Sciatic nerve (tissue), 2 donors: ENCODE measurements around the gene DIP2B. TPM values are rescaled to one million over a fixed set of nuclear protein-coding genes. Genes with fewer than 3 reads are reported as not detected.

Source experiments
- ATAC-seq: fragments of 200-7000 bp; cut with Tn5 transposase; one replicate; pipeline ENCODE4 v1.9.1; 2020; ENCODE audit warnings: mild to moderate bottlenecking, moderate library complexity
- DNase-seq: peaks from one replicate; pipeline ENCODE4 v3.0.0-alpha.2; 2020; ENCODE audit warnings: low spot score
- intact Hi-C: fragments of 100-400 bp; cut with DNase I; formaldehyde crosslinking; loops from one replicate; pipeline ENCODE4 v1.14.2; 2022
- total RNA-seq: library from RNA; stranded (reverse); fragmentation: NEBNext Ultra II Directional; extraction: Animal tissue kit (Norgen Biotek cat#: 25700); gene quantifications from one replicate; pipeline ENCODE4 v1.2.1, GENCODE V29; 2021
- donor health status: DM: no; HTN: no; CAD: no.
- donor health status: DM: no; HTN: no; CAD: no.

The DIP2B gene
- total RNA-seq, 1 donor from 2014 or later, result 47.4 TPM

DNA sequence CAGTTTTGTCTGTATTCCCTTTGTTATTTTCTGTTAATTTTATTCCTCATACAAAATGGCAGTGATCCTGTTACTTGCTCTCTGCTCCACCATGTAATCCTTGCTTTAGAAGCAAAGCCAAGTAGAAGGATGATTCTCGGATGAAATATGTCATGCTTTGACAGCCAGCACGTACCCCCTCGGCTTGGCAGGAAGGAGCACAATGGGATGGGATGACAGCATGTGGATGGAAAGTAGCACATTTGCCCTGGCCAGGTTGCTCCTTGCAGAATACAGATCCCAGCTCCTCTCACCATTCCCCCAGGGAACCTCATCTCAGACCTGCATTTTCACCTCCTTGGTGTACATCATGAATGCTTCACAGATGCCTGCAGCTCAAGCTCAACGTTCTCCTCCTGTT lies 224.1 kb downstream of the DIP2B start:
- ATAC-seq, result no peak
- intact Hi-C loops, result no loop called here
- DNase-seq, result no peak

DNA sequence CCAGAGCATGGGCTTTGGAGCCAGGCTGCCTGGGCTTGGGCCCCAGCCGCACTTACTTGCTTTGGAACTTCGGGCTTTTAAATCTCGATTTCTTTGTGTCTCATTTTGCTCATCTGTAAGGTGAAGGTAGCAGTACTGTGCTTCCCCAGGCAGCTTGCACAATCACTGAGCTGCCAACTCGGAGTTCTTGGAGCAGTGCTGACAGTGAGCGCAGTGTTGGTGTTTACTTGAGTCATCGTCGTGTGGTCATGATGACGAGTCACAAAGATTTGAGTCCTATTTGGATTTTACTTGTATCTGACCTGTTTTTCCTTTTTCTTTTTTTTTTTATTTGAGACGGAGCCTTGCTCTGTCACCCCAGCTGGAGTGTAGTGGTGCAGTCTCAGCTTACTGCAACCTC lies 227.8 kb downstream of the DIP2B start:
- no peak for DNase-seq
- no peak for ATAC-seq
- intact Hi-C loops, result no loop called here

DNA sequence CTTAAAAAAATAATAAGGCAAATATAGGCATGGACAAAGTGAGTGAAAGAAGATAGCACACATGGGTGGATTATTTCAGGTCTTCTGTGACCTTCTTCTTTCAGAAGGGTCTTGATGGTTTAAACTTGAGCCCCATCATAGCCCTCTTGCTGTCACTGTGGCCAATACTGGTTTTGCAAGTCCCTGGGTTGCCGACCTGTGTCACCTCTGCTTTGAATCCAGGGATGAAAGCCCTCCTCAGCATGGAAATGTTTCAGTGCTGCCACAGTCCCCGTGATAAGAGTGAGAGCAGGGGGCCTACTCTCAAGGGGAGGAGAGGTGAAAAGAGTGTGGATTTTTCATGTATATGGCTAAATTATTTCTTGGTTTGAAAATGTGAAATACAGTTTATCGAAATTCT lies 228.9 kb downstream of the DIP2B start:
- ATAC-seq, result no peak
- intact Hi-C loops, result no loop called here
- no peak for DNase-seq

DNA sequence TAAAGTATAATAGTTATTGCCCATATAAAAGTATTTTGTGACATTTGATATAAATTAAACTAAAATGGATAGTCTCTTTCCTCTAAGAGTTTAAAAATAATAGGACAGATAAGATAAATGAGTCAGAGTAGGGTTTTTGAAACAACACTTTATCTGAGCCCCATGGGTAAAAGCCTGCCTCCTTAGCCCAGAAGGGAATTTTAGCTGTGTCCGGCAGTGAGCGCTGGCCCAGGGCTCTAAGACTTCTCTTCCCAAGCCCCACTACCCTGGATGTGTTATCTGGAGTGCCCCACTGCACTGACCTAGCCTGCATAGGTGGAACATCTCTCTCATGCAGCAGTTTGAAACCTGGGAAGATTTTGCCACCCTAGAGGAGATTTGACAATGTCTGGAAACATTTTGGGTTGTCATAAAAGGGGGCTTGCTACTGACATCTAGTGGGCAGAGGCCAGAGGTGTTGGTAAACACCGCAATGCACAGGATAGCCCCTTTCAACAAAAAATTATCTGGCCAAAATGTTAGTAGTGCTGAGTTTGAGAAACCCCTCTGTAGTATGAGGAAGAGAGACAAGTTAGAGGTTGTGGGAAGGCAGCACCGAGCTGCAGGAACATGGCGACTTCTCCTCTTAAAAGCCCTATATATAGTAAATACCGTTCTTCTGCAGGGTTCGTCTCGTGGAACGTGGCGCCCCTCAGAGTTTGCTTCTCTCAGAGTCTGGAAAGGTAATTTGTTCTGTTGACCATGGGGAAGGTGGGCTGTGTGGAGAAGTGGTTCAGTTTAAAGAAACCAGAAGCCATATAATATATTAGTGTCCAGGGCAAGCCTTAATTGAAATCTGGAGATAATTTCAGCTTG lies 229.9 kb downstream of the DIP2B start:
- DNase-seq (no peak), ATAC-seq (no peak)
- intact Hi-C loops, result loop anchor here (5.0 kb wide), 1 partner anchor 232 kb away; the partner anchor contains the start of gene DIP2B

DNA sequence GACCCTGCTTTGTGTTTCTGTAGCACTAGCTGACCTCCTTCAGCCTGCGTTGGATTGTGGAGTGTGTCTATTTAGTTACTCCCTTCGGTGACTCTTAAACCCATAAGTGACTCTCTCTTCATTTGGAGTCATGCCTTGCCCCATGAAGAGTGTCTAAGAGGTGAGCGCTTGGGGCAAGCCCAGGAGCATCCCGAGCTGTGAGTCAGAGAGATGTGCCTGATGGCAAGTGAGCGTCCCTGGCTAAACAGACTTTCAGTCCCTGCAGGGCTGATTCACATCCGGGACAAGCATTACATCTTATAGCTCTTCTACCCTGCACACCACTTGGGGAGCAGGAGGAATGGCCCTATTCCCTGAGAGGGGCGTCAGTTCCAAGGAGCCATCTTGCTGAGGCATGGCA lies 234.8 kb downstream of the DIP2B start:
- ATAC-seq (no peak), DNase-seq (no peak)
- intact Hi-C loops, result loop anchor here (5.0 kb wide), 1 partner anchor 237 kb away; the partner anchor contains the start of gene DIP2B

DNA sequence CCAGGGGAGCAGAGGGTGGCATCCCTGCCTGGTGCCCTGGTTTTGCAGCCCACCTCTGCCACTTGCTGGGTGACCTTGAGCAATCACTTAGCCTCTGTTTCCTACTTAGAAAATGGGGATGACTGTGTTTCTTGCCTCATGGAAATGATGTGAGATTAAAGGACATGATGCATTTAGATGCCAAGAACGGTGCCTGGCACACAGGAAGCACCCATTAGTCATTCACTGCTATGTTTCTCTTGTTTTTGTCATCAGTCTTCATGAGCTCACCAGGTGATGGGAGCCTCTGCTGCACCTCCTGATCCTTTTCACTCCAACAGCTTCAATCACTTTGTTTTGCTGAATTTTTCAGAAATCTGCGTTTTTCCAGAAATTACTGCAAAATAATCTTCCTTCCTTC lies 235.5 kb downstream of the DIP2B start:
- no peak for ATAC-seq
- intact Hi-C loops, result no loop called here
- no peak for DNase-seq

DNA sequence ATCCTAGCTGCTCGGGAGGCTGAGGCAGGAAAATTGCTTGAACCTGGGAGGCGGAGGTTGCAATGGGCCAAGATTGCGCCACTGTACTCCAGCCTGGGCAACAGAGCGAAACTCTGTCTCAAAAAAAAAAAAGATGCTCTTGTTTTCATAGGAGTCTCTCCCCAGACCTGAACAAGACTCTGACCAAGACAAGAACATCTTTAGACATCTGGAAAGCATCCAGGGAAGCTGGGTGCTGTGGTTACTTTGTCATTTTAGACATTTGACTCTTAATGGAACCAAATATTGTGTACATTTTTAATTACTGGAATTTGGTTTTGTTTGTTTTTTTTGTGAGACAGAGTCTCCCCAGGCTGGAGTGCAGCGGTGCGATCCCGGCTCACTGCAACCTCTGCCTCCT lies 238.0 kb downstream of the DIP2B start:
- ATAC-seq, result no peak
- intact Hi-C loops, result no loop called here

DNA sequence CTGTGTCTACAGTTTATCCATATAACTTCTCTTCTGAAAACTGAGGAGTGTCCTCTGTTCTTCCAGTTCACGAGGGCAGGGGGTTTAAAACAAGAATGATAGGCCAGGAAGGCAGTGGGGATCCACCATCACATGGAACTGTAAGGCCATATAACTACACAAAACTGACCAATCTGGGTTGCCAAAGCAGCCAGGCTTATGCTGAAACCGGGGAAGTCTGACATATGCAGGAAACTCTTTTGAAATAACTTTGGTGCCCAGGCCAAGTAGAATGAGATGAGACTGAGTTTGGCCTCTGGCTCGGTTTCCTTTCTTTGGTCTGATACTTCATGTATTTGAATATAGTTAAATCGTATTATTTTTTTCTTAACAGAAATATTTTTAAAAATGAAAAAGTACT lies 241.1 kb downstream of the DIP2B start:
- DNase-seq, result no peak
- ATAC-seq, result no peak
- intact Hi-C loops, result no loop called here

More for the DNA sequence above, 238.0 kb downstream of the DIP2B start:
- DNase-seq, result no peak

DNA sequence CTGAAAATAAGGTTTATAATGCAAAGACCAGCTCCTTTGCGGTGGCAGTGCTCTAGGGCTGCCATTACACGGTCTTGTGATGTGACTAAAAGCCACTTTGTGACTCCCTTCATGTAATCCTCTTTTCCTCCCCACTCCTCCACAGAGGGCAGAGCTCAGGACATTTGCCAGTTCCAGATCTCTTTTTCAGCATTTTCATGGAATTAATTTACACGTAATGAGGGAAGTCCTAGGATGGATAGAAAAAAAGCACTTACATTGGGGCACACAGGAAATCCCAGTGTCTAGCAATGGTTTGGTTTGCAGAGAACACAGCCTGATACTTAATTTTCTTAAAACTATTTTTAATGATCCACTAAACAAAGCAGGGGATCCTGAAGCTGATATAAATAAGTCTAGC lies 241.6 kb downstream of the DIP2B start:
- intact Hi-C loops, result no loop called here
- DNase-seq, result no peak

DNA sequence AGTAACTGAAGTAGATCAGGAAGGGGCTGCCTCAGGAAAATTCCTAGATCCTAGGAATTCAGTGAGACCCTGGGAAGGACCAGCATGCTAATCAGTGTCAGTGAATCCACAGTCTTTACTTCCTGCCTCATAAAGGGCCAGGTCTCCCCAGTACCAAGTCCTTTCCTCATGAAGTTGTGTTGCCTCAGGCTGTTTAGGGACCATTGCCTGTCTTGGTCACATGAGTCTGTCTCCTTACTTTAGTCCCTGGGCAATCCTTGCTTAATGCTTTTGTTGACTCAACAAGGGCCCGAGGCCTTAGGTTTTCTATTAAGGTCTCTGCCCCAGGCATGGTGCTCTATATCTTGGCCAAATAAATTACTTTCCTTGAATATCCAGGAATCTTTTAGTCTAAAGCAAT lies 243.0 kb downstream of the DIP2B start:
- intact Hi-C loops, result no loop called here
- no peak for ATAC-seq
- DNase-seq, result no peak

More for the DNA sequence above, 241.6 kb downstream of the DIP2B start:
- no peak for ATAC-seq

DNA sequence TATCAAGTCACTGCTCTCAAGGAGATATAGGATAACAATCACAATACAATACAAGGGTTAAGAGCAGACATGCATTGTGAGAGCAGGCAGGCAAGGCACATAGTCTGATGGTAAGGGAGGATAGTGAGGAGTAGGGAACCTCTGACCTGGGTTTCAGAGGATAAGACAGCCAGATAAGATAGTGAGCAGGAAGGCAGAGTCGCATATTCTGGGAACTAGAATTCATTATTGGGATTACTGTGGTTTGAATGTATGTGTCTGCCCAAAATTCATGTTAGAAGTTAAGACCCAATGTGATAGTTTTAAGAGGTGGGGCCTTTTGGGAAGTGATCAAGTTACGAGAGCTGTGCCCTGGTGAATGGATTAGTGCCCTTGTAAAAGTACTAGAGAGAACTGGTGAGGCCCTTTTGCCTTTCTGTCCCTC lies 244.7 kb downstream of the DIP2B start:
- ATAC-seq (no peak), DNase-seq (no peak)
- intact Hi-C loops, result no loop called here

DNA sequence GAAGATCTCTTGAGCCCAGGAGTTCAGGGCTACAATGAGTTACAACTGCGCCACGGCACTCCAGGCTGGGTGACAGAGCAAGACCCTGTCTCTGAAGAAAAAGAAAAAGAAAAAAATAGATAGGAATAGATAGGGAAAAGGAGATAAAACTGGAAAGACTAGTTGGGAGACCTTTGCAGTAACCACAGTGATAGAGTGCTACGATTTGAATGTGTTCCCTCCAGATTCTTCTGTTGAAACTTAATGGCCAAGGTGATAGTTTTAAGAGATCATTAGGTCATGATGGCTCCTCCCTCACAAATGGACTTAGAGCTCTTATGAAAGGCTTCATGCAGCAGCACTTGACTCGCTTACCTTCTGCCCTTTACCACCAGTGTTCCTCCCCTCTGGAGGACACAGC lies 245.6 kb downstream of the DIP2B start:
- no peak for ATAC-seq
- no peak for DNase-seq
- intact Hi-C loops, result no loop called here

DNA sequence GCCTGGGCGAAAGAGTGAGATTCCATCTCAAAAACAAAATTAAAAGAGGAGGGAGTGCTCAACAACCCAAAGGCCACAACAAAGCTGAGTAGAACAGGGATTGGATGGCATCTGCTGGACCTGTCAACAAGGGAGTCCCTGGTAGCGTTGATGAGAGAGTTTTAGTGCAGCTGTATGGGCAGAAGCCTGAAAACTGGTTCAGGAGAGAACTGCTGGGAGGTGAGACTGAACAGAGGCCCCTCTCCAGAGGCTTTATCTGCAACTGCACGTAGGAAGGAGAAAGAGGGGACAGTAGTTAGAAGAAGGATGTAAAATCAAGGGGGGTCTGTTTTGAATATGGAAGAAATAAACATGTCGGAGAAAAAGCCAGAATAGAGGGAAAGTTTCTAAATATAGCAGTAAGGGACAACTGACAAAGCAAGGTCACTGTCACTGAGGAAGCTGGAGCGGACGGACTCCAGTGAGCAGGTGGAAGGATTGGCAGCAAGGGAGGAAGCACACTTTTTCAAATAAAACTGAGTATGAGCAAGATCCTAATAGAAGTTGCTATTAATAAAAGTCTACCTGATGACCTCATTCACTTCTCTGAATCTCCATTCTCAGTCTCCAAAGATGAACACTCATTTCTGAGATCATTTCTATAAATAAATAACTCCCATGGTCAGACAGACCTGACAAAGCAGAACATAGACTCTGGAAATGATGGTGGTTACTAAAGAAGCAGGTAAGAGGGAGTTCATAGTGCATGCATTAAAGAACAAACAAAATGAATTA lies 247.3 kb downstream of the DIP2B start:
- intact Hi-C loops, result no loop called here
- no peak for ATAC-seq
- no peak for DNase-seq

DNA sequence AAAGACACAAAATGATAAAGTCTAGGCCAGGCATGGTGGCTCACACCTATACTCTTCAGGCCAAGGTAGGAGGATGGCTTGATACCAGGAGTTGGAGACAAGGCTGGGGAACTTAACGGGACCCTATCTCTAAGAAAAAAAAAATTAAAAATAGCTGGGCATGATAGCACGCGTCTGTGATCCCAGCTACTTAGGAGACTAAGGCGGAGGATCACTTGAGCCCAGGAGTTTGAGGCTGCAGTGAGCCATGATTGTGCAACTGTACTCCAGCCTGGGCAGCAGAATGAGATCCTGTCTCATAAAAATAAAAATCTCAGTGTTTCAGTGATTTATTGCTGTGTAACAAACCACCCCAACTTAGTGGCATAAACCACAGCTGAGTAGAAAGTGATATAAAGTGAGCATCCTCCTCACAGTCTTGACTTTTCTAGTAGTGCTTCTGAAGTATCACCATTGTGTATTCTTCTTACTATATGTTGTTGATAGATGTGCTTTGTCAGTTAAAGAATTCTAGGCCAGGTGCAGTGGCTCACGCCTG lies 248.5 kb downstream of the DIP2B start:
- ATAC-seq (no peak), DNase-seq (no peak)
- intact Hi-C loops, result no loop called here

DNA sequence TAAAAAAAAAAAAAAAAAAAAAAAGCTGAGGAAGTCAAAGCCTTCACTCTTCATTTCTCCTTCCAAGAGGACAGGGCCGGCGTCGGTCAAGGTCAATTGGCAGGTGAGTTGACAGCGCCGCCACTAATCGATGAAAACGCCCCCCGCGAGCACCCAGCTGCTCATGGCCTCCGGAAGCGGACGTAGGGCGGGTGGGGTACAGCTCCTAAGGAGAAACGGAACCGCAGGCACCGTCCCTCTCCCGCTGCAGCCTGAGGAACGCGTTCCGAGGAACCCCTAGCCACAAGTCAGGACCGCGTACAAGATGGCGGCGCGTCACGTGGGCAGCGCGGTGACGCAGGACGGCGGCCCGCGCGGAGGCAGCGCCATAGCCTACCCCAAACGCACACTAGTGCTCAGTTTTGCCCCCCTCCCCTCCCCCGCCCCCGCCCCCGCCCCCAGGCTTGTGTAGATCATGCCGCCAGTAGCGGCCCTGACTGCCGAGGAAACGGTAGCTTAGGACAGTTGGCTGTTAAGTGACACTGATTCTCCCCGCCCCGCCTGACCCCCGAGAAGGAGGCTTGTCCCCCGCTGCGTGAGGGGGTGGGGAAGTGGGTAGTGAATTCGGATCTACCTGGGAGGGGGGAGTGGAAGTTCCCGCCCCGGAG lies 259.0 kb downstream of the DIP2B start, which contains the start of gene ATF1:
ATF1 (plus strand) TSS at position 463 of the 647 bp plus-strand sequence. CDS start 16,045 bp downstream, outside the sequence.
- intact Hi-C loops, result loop anchor here (5.0 kb wide), 1 partner anchor 1116 kb away; no protein-coding TSS in a partner anchor
- peak; percentile 97 for ATAC-seq
- DNase-seq, result peak; percentile 92

DNA sequence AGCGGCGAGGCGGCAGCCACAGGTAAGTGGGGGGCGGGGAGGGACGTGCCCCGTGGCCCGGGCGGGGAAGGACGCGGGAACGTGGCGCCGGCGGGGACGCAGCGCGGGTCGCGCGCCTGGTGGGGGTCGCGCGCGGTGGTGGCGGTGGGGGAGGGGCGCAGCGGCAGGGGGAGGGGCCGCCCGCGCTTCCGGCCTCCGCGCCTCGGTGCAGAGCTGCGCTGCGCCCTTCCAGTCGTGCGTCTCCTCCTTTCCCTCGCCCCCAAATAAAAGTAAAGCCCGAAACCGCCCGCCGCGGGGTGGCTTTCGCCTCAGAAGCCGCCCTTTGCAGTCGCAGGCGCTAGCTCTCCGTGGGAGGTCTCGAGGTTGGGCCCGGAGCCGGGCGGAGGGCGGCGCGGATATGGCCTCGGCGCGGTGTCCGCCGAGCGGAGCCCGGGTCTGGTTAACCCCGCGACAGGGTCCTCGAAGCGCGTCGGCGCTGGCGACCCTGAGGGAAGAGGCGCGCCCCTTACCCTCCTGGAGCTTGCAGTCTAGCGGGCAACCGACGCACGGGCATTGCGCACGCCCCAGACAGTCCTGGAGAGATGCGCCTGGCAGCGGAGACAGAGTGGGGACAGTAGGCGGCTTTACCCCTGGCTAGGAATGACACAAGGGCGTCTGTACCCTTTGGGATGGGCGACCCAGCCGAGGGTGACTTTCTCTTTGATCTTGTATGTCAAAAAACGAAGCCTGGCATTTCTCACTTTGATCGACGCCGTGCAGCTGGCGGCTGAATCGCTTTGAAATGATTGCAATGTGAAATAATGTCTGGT lies 259.7 kb downstream of the DIP2B start:
- intact Hi-C loops, result loop anchor here (5.0 kb wide), 1 partner anchor 1117 kb away; no protein-coding TSS in a partner anchor
- DNase-seq (peak; percentile 77), ATAC-seq (peak; percentile 65)

DNA sequence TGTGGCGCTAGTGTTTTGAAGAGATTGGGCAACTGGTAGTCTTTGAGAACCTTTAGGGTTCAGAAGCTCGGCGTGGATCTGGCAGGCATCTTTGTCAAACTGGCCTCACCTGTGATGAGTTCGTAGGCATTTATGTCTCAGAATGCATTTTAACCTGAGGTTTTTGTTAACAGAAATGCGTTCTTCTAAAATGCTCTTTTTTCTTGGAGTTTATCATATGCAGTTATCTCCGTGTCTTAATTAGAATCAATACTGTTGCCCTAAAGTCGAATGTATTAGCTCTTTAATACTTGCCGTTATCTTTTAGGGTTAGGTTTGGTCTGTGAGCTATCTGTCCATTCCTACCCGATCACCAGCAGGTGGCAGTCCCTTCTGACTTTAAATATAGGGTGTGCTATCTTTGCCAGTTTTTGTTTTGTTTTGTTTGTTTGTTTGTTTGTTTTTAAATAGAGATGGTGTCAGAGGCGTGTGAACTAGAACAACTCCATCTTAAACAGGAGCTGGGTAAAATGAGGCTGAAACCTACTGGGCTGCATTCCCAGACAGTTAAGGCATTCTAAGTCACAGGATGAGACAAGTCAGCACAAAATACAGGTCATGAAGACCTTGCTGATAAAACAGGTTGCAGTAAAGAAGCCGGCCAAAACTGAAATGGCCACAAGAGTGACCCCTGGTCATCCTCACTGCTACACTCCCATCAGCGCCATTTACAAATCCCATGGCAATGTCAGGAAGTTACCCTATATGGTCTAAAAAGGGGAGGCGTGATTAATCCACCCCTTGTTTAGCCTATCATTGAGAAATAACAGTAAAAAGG lies 260.5 kb downstream of the DIP2B start:
- intact Hi-C loops, result no loop called here
- no peak for DNase-seq
- peak; percentile 52 for ATAC-seq

DNA sequence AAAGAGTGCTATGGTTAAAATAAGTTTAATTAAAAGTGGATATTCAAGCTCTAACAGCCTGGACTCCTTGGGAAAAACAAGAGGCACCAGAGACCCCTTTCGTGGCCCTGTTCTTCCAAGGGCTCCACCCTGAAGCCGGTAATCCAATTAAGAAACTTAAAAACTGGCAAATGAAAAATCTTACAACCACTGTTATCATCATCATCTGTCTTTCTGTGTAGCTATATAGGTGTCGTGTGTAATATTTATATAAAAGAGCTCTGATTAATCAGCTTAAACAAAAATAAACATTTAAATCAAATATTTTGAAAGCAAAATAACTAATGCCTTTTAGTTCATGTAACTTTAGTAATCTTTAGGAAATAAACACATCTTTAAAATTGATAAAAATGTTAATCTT lies 263.6 kb downstream of the DIP2B start:
- intact Hi-C loops, result no loop called here
- no peak for DNase-seq
- no peak for ATAC-seq
